Endothelial cell of umbilical vein (primary cell): ENCODE results near the gene ADRA2A.

Experiments used
- EZH2 ChIP-seq: IDR thresholded peaks from 2 replicates; pipeline ENCODE4 v1.6.1; 2012; ENCODE audit warnings: borderline replicate concordance, low read depth, mild to moderate bottlenecking, moderate library complexity, low read length, inconsistent platforms; ENCODE audit not compliant: severe bottlenecking
- GATA2 ChIP-seq: IDR thresholded peaks from 2 replicates; pipeline ENCODE4 v1.7.0; 2011; ENCODE audit warnings: low read depth, mild to moderate bottlenecking, moderate library complexity, mixed read lengths, low read length; ENCODE audit not compliant: insufficient read length, insufficient read depth
- JUN ChIP-seq: IDR thresholded peaks from 2 replicates; pipeline ENCODE4 v1.6.1; 2011; ENCODE audit warnings: borderline replicate concordance, low read depth; ENCODE audit not compliant: insufficient read length, insufficient read depth
- MAX ChIP-seq: IDR thresholded peaks from 2 replicates; pipeline ENCODE4 v1.6.1; 2011; ENCODE audit not compliant: insufficient read depth, insufficient read length
- POLR2A ChIP-seq: IDR thresholded peaks from 2 replicates; pipeline ENCODE4 v1.6.1; 2012; ENCODE audit warnings: low read depth, mild to moderate bottlenecking, control low read depth, low read length
- POLR2AphosphoS5 ChIP-seq: IDR thresholded peaks from 2 replicates; pipeline ENCODE4 v1.6.1; 2012; ENCODE audit warnings: low read depth, mild to moderate bottlenecking, control low read depth, low read length, moderate library complexity; ENCODE audit not compliant: insufficient read depth
- TF ChIP-seq, protein P1 (sequence below), 2 donors: IDR thresholded peaks; 1 replicate in 1 of 2; 2 replicates in 1 of 2; pipeline ENCODE4 v1.5.1; 2011; ENCODE audit warnings: low read length in 2 of 2, mild to moderate bottlenecking in 2 of 2, moderate library complexity in 2 of 2, control low read depth in 1 of 2, inconsistent platforms in 1 of 2, low read depth in 1 of 2; ENCODE audit not compliant: insufficient read depth in 1 of 2; ENCODE audit errors: extremely low read depth in 1 of 2

GRCh38 chr10:111075577-111076185 is 1.1 kb upstream of the ADRA2A start:
- TF ChIP-seq, protein P1, sequence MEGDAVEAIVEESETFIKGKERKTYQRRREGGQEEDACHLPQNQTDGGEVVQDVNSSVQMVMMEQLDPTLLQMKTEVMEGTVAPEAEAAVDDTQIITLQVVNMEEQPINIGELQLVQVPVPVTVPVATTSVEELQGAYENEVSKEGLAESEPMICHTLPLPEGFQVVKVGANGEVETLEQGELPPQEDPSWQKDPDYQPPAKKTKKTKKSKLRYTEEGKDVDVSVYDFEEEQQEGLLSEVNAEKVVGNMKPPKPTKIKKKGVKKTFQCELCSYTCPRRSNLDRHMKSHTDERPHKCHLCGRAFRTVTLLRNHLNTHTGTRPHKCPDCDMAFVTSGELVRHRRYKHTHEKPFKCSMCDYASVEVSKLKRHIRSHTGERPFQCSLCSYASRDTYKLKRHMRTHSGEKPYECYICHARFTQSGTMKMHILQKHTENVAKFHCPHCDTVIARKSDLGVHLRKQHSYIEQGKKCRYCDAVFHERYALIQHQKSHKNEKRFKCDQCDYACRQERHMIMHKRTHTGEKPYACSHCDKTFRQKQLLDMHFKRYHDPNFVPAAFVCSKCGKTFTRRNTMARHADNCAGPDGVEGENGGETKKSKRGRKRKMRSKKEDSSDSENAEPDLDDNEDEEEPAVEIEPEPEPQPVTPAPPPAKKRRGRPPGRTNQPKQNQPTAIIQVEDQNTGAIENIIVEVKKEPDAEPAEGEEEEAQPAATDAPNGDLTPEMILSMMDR (IDR thresholded peaks at IDR 0.05; ENCODE audit: extremely low read depth in 1 of 2, insufficient read depth in 1 of 2, low read depth in 1 of 2, low read length in 2 of 2) = no peak
- TF ChIP-seq MAX = no peak
- no peak for TF ChIP-seq EZH2
- no peak for TF ChIP-seq POLR2AphosphoS5
- TF ChIP-seq POLR2A = no peak
- no peak for TF ChIP-seq JUN
- no peak for TF ChIP-seq GATA2
